HG02884 (cell line): ENCODE results near the gene PTPRU.

Experiments
- ATAC-seq: cut with Tn5 transposase; IDR thresholded peaks from one replicate; pipeline ENCODE4 v1.9.1; 2021; ENCODE audit warnings: mild to moderate bottlenecking, moderate library complexity; ENCODE audit not compliant: unreplicated experiment

Gene PTPRU

GRCh38 chr1:29259802-29260441 is 23.6 kb downstream of the PTPRU start:
- no peak for ATAC-seq

GRCh38 chr1:29260531-29260930 is 24.2 kb downstream of the PTPRU start:
- no peak for ATAC-seq

GRCh38 chr1:29264773-29265389 is 28.6 kb downstream of the PTPRU start:
- no peak for ATAC-seq

- no peak for ATAC-seq
Measured at GRCh38 chr1:29266912-29267311, 30.6 kb downstream of the PTPRU start.

GRCh38 chr1:29267321-29268070 is 31.2 kb downstream of the PTPRU start:
- ATAC-seq = no peak

- ATAC-seq = no peak
Measured at GRCh38 chr1:29269382-29269781, 33.1 kb downstream of the PTPRU start.

GRCh38 chr1:29270929-29271521 is 34.7 kb downstream of the PTPRU start:
- no peak for ATAC-seq

- ATAC-seq = no peak
Measured at GRCh38 chr1:29271724-29272123, 35.4 kb downstream of the PTPRU start.

GRCh38 chr1:29272147-29272907 is 36.0 kb downstream of the PTPRU start:
- no peak for ATAC-seq

- no peak for ATAC-seq
Measured at GRCh38 chr1:29275435-29275834, 39.1 kb downstream of the PTPRU start.

- ATAC-seq = no peak
Measured at GRCh38 chr1:29278124-29278523, 41.8 kb downstream of the PTPRU start.

- ATAC-seq = no peak
Measured at GRCh38 chr1:29279406-29279805, 43.1 kb downstream of the PTPRU start.

- no peak for ATAC-seq
Measured at GRCh38 chr1:29279951-29280391, 43.6 kb downstream of the PTPRU start.

- ATAC-seq = no peak
Measured at GRCh38 chr1:29280409-29281131, 44.2 kb downstream of the PTPRU start.

GRCh38 chr1:29281571-29281970 is 45.2 kb downstream of the PTPRU start:
- ATAC-seq = no peak

GRCh38 chr1:29282135-29282923 is 46.0 kb downstream of the PTPRU start:
- no peak for ATAC-seq

GRCh38 chr1:29282924-29283803 is 46.8 kb downstream of the PTPRU start:
- no peak for ATAC-seq

- ATAC-seq = no peak
Measured at GRCh38 chr1:29283804-29284195, 47.5 kb downstream of the PTPRU start.
